Hematopoietic multipotent progenitor cell treated with erythropoietin and hydrocortisone succinate and interleukin-3 and kit ligand, for 4 days (in vitro differentiated cells): Measurements from ENCODE around the gene ARSB.

Experiments used
- DNase-seq: peaks from one replicate; pipeline ENCODE4 v3.0.0-alpha.2; 2015

Gene ARSB

GRCh38 chr5:78985116-78985724 lies at the start of gene ARSB:
Gene ARSB (minus strand): TSS chr5:78985310. CDS start chr5:78985248, 62 bp downstream.
- DNase-seq = peak; percentile 90

- DNase-seq = no peak
Observed at GRCh38 chr5:79032782-79033181, 47.7 kb upstream of the ARSB start.

- no peak for DNase-seq
Observed at GRCh38 chr5:79032031-79032695, 47.1 kb upstream of the ARSB start.

- no peak for DNase-seq
Observed at GRCh38 chr5:79031485-79031867, 46.4 kb upstream of the ARSB start.

- DNase-seq = no peak
Observed at GRCh38 chr5:79030663-79031484, 45.8 kb upstream of the ARSB start.

GRCh38 chr5:79025054-79025472 lies 40.0 kb upstream of the ARSB start:
- DNase-seq = peak; percentile 76

- no peak for DNase-seq
Observed at GRCh38 chr5:79023947-79024346, 38.8 kb upstream of the ARSB start.

GRCh38 chr5:79023348-79023747 lies 38.2 kb upstream of the ARSB start:
- no peak for DNase-seq

- no peak for DNase-seq
Observed at GRCh38 chr5:79022771-79023170, 37.7 kb upstream of the ARSB start.

GRCh38 chr5:79021753-79022152 lies 36.6 kb upstream of the ARSB start:
- DNase-seq = no peak

- DNase-seq = peak; percentile 85
Observed at GRCh38 chr5:79020861-79021561, 35.9 kb upstream of the ARSB start.

- DNase-seq = no peak
Observed at GRCh38 chr5:79014631-79015030, 29.5 kb upstream of the ARSB start.

- no peak for DNase-seq
Observed at GRCh38 chr5:79011869-79012268, 26.8 kb upstream of the ARSB start.

GRCh38 chr5:79011219-79011836 lies 26.2 kb upstream of the ARSB start:
- peak; percentile 20 for DNase-seq

- DNase-seq = no peak
Observed at GRCh38 chr5:79008362-79008761, 23.3 kb upstream of the ARSB start.

GRCh38 chr5:79007872-79008271 lies 22.8 kb upstream of the ARSB start:
- DNase-seq = no peak

- DNase-seq = no peak
Observed at GRCh38 chr5:79005936-79006631, 21.0 kb upstream of the ARSB start.

GRCh38 chr5:79005151-79005550 lies 20.0 kb upstream of the ARSB start:
- no peak for DNase-seq

GRCh38 chr5:79002374-79002773 lies 17.3 kb upstream of the ARSB start:
- DNase-seq = no peak

- no peak for DNase-seq
Observed at GRCh38 chr5:79001471-79001870, 16.4 kb upstream of the ARSB start.

- DNase-seq = no peak
Observed at GRCh38 chr5:78997090-78997489, 12.0 kb upstream of the ARSB start.

- DNase-seq = no peak
Observed at GRCh38 chr5:78995521-78996007, 10.5 kb upstream of the ARSB start.
